Thymus (tissue), 11 donors: ENCODE results near the gene CDH1. TPM values are rescaled to one million over a fixed set of nuclear protein-coding genes. Genes with fewer than 3 reads are reported as not detected.
"Not testable (repeated sequence)": the region's sequence is repeated elsewhere in the genome, so short reads cannot be mapped to it uniquely, and the experiment has no call there.

Experiments used
- DNase-seq, 9 donors: peaks; one replicate each; pipeline ENCODE4 v3.0.0-alpha.2; 2013; ENCODE audit warnings: low spot score in 9 of 9, low read depth in 6 of 9, missing footprints in 1 of 9
- H3K27ac ChIP-seq, 2 donors: one replicate each; pipeline ENCODE4 v1.5.1; 2013; ENCODE audit warnings: control low read depth in 1 of 2, low read depth in 1 of 2, low read length in 1 of 2, mild to moderate bottlenecking in 1 of 2, moderate library complexity in 1 of 2
- H3K27me3 ChIP-seq, 2 donors: one replicate each; pipeline ENCODE4 v1.5.1; 2013; ENCODE audit warnings: low read length in 1 of 2; ENCODE audit not compliant: control insufficient read depth in 2 of 2, insufficient read depth in 1 of 2
- H3K36me3 ChIP-seq, 2 donors: one replicate each; pipeline ENCODE4 v1.5.1; 2013; ENCODE audit warnings: low read length in 1 of 2, mild to moderate bottlenecking in 1 of 2, moderate library complexity in 1 of 2; ENCODE audit not compliant: control insufficient read depth in 2 of 2, insufficient read depth in 2 of 2
- H3K4me1 ChIP-seq, 2 donors: one replicate each; pipeline ENCODE4 v1.5.1; 2013; ENCODE audit warnings: low read length in 2 of 2; ENCODE audit not compliant: control insufficient read depth in 2 of 2, insufficient read depth in 2 of 2
- H3K4me3 ChIP-seq, 2 donors: one replicate each; pipeline ENCODE4 v1.5.1; 2013; ENCODE audit warnings: low read length in 2 of 2, control low read depth in 1 of 2, mild to moderate bottlenecking in 1 of 2
- H3K9me3 ChIP-seq, 2 donors: one replicate each; pipeline ENCODE4 v1.5.1; 2013; ENCODE audit warnings: low read length in 1 of 2, mild to moderate bottlenecking in 1 of 2; ENCODE audit not compliant: control insufficient read depth in 2 of 2, insufficient read depth in 1 of 2
- WGBS: extraction: QIAGEN DNeasy Blood & Tissue Kit; methylation state at CpG from one replicate; pipeline ENCODE4 v1.1.7; 2013; 5-methylcytosine and 5-hydroxymethylcytosine counted together
- polyA plus RNA-seq: library from polyadenylated mRNA; stranded (reverse); fragments of 200-250 nt; gene quantifications from one replicate; pipeline ENCODE4 v1.2.3, GENCODE V29; 2013
- total RNA-seq: library from RNA; stranded (reverse); fragments of 120-200 nt; gene quantifications from one replicate; pipeline ENCODE4 v1.2.4, GENCODE V29; 2013
- donor health status: healthy.

CDH1 gene
- total and polyA plus RNA-seq, 2 donors: 30.9 to 70.4 TPM

DNA sequence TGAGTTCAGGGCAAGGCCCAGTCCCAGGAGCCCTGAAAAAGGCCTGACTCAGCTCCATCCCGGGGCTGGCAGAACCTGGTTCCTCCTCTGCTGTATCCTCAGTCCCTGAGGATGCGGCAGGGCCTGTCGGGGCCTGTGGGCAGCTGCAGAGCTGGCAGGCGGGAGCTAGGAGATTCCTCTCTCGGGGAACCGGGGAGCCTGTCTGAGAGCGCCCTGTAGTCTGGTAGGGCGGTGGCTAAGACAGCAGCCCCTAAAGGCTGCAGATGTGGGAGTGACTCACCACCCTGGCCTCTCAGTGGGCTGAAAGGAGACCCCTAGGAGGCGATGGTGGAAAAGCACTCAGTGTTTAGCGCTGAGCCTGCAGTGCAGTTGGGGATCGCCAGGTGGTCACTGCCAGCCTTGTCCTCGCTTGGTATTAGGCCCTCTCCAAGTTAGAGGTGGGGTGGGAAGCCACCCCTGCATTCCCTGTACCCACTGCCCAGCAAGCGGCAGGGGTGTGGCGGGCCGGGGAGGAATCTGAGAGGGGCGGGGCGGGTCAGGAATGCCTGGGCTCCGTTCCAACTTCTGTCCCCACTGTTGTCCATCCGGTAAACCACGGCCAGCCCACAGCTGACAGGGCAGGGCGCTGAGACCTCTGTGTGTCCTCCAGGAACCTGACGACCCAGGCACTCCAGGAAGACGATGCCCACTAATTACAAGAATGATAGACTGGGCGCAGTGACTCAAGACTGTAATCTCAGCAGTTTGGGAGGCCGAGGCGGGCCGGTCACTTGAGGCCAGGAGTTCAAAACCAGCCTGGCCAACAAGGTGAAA is 29.5 kb upstream of the CDH1 start:
- no peak for DNase-seq
- Histone ChIP-seq H3K9me3 (no peaks in the 10 kb centered on the region), H3K27me3 (peaks cover 0 to 5% of the 10 kb centered on the region in 2 donors), H3K4me1 (peaks cover 0 to 10% of the 10 kb centered on the region in 2 donors), H3K4me3 (no peak overlapping the region), H3K27ac (no peak overlapping the region), H3K36me3 (no peaks in the 10 kb centered on the region)
- 93% methylated on average over 27 of the region's 27 CpGs for WGBS

- peaks cover 0 to 5% of the 10 kb centered on the region in 2 donors for H3K27me3 ChIP-seq
- H3K4me1 ChIP-seq: peaks cover 0 to 10% of the 10 kb centered on the region in 2 donors
- H3K4me3 ChIP-seq: no peak overlapping the region
- no peak for DNase-seq
- no peaks in the 10 kb centered on the region for H3K9me3 ChIP-seq
- 99% methylated on average over 5 of the region's 5 CpGs for WGBS
- no peaks in the 10 kb centered on the region for H3K36me3 ChIP-seq
- no peak overlapping the region for H3K27ac ChIP-seq
Observed at GRCh38 chr16:68710211-68710610, 26.9 kb upstream of the CDH1 start.

- no peaks in the 10 kb centered on the region for H3K36me3 ChIP-seq
- DNase-seq: no peak
- 34% methylated on average over 14 of the region's 14 CpGs for WGBS
Observed at GRCh38 chr16:68711421-68712139, 25.5 kb upstream of the CDH1 start.

DNA sequence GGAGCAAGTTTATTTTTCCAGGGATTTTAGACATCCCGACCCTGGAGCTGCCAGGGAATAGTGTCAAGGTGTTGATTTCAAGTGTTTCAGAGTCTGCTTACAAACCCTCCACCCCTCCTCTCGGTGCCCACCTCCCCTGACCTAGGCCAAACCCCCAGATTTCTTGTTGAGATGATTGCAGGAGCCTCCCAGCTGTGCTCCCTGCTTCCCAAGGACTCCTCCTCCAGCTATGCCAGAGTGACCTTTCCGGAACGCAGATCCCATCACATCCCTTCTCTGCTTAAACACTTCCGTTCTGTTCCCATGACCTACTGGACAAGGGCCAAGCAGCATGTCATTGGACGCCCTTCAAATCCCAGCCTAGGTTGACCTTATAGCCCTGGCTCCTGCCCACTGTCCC is 23.7 kb upstream of the CDH1 start:
- H3K9me3 ChIP-seq: no peaks in the 10 kb centered on the region
- H3K4me1 ChIP-seq: peaks cover 0 to 7% of the 10 kb centered on the region in 2 donors
- H3K27ac ChIP-seq: no peak overlapping the region
- peaks cover 0 to 5% of the 10 kb centered on the region in 2 donors for H3K27me3 ChIP-seq
- 83% methylated on average over 6 of the region's 6 CpGs for WGBS
- H3K4me3 ChIP-seq: no peak overlapping the region
- no peak for DNase-seq
- H3K36me3 ChIP-seq: no peaks in the 10 kb centered on the region

More at GRCh38 chr16:68711421-68712139, 25.5 kb upstream of the CDH1 start:
- no peak overlapping the region for H3K4me3 ChIP-seq
- H3K27ac ChIP-seq: no peak overlapping the region
- H3K9me3 ChIP-seq: no peaks in the 10 kb centered on the region
- H3K27me3 ChIP-seq: peaks cover 0 to 5% of the 10 kb centered on the region in 2 donors
- peaks cover 0 to 10% of the 10 kb centered on the region in 2 donors for H3K4me1 ChIP-seq

DNA sequence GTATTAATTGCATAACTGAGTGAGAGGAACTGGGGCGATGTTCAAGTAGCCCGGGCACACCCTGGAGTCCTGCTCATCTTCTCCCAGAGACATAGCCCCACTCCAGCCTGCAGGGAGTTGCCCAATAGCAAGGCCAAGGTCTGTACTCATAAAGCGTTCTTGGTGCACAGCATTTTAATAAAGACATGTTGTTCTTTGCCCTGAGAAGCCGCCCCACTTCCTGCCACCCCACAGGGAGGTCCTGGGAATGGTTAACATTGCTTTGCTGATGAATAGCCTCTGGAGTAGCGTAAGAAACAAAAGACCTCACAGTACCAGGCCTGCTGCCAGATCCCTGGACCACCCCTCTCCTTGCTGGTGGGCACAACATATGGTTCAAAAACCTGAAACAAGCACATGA is 21.6 kb upstream of the CDH1 start:
- Histone ChIP-seq H3K27me3 (peaks cover 0 to 5% of the 10 kb centered on the region in 2 donors), H3K9me3 (no peaks in the 10 kb centered on the region), H3K4me3 (no peak overlapping the region), H3K36me3 (no peaks in the 10 kb centered on the region), H3K27ac (no peak overlapping the region), H3K4me1 (peaks cover 0 to 7% of the 10 kb centered on the region in 2 donors)
- 86% methylated on average over 5 of the region's 5 CpGs for WGBS
- DNase-seq: no peak

GRCh38 chr16:68716516-68716915 is 20.6 kb upstream of the CDH1 start:
- not testable (repeated sequence) for H3K4me1 ChIP-seq, H3K9me3 ChIP-seq, H3K27me3 ChIP-seq, DNase-seq, H3K4me3 ChIP-seq, H3K36me3 ChIP-seq, H3K27ac ChIP-seq
- 99% methylated on average over 4 of the region's 4 CpGs for WGBS

- 97% methylated on average over 4 of the region's 4 CpGs for WGBS
- H3K4me3 ChIP-seq: no peak overlapping the region
- no peak for DNase-seq
- H3K36me3 ChIP-seq: no peaks in the 10 kb centered on the region
- H3K27me3 ChIP-seq: no peaks in the 10 kb centered on the region
- no peaks in the 10 kb centered on the region for H3K4me1 ChIP-seq
- no peaks in the 10 kb centered on the region for H3K9me3 ChIP-seq
- no peak overlapping the region for H3K27ac ChIP-seq
Observed at GRCh38 chr16:68717684-68718083, 19.4 kb upstream of the CDH1 start.

DNA sequence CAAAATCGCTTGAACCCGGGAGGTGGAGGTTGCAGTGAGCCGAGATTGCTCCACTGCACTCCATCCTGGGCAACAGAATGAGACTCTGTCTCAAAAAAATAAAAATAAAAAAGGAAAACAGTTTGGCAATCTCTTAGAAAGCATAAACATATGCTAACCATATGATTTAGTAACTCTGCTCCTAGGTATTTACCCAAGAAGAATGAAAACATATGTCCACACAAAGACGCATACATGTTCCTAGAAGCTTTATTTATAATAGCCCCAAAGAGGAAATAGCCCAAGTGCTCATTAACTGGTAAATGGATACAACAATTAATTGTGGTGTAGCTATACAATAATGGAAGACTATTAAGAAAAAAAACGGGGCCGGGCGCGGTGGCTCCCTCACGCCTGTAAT is 18.5 kb upstream of the CDH1 start:
- DNase-seq: no peak
- Histone ChIP-seq H3K9me3 (no peaks in the 10 kb centered on the region), H3K4me1 (no peaks in the 10 kb centered on the region), H3K27me3 (no peaks in the 10 kb centered on the region), H3K27ac (no peak overlapping the region), H3K4me3 (no peak overlapping the region), H3K36me3 (no peaks in the 10 kb centered on the region)
- WGBS: 97% methylated on average over 9 of the region's 9 CpGs

DNA sequence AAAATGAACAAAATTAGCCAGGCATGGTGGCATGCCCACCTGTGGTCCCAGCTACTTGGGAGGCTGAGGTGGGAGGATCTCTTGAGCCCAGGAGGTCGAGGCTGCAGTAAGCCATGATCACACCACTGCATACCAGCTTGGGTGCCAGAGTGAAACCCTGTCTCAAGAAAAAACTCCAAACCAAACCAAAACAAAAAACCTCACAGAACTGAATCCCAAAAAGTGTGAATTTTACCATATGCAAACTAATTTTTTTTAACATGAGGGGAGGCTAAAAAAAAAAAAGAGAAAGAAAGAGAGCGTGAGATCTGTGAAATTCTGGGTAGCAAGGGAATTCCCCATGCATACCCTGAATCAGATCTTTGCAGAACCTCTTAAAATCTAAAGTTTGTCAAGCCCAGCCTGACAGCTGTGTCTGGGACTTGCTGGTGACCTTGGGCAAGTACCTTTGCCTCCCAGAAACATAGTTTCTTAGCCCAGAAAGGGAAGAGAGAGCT is 17.1 kb upstream of the CDH1 start:
- Histone ChIP-seq H3K36me3 (no peaks in the 10 kb centered on the region), H3K4me3 (no peak overlapping the region), H3K27me3 (no peaks in the 10 kb centered on the region), H3K9me3 (no peaks in the 10 kb centered on the region), H3K27ac (no peak overlapping the region), H3K4me1 (no peaks in the 10 kb centered on the region)
- DNase-seq: no peak
- WGBS: 90% methylated on average over 2 of the region's 2 CpGs
